HL-60/S4 treated with phorbol 12-myristate 13-acetate at 8.2 ng/mL for 4 days and 3 days (cell line): ENCODE results near the gene GAMT.
"Not testable (repeated sequence)": the region's sequence is repeated elsewhere in the genome, so short reads cannot be mapped to it uniquely, and the experiment has no call there.

Source experiments
- in situ Hi-C: fragments of 300-500 bp; cut with MboI; formaldehyde crosslinking; loops from 2 replicates; pipeline ENCODE4 v1.15.0; 2022; ENCODE audit warnings: low sequenced_read_pairs

GAMT gene

DNA sequence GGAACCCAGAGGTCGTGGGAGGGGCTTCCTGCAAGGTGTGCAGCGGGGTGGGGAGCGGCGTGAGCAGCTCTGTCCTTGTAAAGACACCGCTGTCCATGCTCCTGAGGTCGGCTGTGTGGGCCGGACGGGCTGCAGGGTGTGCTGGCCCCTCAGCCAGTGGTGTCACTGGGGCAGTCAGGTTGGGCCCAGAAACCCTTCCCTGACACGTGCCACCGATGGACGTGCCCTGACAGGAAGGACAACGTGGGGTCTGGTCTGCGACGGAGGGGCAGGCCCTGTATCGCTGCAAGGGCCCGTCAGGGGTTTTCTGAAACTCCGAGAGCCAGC, 32.7 kb upstream of the GAMT start:
- in situ Hi-C loops = no loop called here

DNA sequence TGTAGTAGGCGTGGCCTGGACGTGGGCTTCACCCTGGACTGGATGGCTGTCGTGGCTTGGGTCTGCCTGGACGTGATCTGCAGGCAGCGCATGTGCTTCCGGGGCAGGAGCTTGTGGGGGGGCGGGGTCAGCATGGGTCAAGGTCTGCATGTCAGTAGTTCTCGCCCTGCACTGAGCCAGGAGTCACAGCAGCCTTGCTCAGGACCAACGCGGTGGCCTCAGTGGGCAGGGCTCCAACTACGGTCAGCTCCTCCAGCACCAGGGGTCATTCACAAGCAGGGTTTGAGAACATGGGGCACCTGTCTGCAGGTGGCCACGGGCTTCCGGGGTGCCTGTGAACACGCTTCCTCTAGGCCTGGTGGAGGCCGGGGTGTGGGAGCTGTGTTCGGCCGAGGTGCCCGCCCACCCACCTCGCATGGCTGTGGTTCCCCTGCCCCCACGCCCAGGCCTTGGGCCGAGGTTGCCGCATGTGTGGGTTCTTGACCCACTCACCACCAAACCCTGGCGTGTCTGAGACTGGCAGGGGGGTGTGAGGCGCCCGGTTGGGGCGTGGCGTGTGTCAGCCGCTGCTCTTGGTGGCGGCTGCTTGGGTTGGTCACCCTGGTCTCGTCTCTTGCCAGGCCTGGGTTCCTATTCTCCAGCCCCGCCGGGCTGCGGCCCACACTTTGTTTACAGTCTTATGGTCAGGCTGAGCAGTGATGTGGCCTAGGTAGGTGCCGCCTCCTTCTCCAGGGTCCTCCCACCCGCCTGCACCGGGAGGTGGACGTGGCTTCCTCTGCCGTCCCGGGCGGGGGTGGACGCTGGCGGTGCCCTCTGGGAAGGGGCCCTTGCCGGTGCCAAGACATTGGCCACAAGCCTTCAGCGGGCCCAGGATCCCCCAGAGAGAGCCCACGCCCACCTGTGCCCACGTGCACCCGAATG, 32.0 kb upstream of the GAMT start:
- in situ Hi-C loops = no loop called here

DNA sequence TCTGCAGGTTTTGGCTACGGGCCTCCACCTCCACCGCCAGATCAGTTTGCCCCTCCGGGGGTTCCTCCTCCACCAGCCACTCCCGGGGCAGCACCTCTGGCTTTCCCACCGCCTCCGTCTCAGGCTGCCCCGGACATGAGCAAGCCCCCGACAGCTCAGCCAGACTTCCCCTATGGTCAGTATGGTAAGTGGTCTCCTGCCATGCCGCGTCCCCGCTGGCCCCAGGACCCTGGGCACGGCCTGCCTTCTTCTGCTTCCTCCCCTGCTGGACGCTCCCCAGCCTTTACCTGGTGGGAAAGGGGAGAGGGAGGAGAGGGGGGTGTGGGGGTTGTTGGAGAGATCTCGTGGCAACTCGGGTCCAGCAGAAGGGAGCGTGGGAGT, 31.2 kb upstream of the GAMT start:
- in situ Hi-C loops = no loop called here

DNA sequence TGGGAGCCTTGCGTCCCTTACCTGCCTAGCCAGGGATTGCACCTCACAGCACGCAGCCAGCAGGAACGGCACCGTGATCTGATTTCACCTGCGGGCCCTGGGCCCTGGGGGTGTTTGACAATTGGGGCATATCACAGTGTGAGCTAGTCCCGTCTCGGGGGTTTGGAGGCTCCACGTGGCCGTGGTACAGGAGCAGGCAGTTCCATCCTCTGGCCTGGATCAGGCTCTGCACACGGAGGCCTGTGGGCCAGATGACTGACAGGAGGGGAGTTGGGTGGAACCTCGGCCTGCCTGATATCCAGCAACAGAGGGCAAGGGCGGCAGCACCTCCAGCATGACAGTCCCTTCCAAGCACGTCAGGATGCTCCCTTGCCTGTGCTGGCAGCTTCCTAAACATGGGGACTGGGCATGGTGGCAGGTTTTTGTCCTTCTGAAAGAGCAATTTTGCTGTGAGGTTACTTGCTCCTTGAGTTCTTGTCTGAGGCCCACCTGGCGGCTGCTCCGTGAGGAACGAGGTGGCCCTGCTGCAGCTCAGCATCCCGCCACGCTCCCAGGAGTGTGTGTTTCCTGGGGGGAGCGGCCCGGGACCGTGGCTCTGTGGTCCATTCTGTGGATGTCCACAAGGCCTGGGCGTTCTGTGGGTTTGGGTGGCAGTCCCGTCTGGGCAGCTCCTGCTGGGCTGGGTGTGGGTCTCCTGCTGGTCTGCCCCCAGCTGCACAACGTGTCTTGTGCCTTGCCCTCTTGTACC, 30.6 kb upstream of the GAMT start:
- in situ Hi-C loops = no loop called here

DNA sequence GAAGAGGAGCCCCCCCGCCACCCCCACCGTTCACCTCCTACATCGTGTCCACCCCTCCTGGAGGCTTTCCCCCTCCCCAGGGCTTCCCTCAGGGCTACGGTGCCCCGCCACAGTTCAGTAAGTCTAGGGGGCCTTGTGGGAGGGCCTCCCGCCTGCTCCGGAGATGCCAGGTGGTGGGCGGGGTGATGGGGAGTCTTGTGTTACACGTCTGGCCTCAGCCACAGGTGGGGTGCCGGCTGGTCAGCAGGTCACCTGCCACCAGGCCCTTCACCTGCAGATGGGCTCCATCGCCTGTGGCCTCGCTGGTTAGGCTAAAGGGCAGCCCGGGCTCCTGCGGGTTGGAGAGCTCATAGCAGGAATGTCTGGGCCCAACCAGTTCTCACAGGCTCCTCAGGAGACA, 28.9 kb upstream of the GAMT start:
- in situ Hi-C loops = no loop called here

DNA sequence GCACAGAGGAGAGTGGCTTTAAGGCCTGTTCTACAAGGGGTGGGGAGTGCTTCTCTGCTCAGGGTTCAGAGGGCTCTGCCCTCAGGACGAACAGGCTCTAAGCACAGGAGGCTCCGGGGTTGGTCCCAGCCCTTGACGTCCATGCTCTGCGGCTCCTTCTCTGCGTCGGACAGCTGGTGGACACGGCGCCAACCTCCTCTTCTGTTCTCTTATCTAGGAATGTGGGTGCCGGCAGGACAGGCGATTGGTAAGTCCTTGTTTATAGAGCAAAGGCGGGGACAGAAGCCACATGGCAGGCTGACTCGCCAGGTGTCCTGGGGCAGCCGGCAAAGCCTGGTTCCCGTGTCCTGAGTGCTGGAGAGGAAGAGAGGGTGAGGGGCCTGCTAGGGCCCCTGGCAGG, 28.4 kb upstream of the GAMT start:
- in situ Hi-C loops = no loop called here

DNA sequence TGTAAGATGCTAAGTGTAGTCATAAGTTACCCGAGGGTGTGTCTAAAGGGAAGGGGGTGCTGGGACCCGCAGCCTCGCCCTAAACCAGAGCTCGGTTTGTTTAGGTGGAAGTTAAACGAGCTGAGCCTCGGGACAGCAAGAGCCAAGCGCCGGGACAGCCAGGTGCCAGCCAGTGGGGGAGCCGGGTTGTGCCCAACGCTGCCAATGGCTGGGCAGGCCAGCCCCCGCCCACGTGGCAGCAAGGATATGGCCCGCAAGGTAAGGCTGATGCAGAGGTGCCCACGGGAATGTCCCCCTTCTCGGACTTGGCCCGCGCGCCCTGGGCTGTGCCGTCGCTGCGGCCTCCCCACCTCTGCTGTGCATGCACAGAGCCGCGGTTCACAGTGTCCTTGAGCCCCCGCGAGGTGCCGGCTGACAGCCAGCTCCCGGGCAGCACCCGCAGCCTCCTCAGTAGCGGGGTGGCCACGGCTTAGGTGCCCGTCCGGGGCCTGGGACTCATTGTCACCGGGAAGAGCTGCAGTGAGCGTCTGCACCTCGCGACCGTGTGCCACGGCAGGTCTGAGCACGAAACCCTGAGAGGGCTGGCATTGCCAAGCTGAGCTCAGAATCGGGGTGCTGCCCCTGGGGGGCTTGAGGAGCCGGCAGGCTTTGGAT, 27.5 kb upstream of the GAMT start:
- in situ Hi-C loops = no loop called here

DNA sequence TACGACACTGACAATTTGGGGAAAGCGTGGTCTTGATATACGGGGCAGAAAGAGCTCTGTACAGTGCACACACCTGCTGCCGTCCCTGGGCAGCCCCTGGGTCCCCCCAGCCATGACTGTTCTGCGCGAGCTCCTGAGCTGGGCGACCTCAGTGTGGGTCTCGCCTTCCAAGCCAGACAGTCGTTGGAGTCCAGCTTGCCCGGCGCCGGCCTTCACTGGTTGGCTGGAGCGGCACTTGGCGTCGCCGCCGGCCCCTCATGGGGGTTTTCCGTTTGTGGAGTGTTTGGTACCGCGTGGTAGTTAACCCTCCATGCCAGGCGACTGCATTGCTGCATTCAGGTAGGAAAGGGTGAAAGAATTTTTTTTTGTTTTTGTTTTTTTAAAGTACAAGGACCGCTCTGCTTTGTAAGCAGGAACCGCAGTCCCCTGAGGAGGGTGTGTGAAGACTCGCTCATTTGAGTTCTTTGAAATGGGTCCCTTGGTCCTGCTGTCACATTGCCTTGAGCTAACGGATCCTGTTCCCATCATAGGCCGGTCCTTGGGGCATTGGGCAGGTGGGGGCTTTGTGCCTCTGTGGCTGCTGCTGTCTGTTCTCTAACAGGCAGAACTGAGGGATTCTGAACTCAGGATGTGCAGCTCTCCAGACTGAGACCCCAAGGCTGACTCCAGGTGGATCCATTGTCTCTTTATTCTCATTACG, 26.0 kb upstream of the GAMT start:
- in situ Hi-C loops = no loop called here

DNA sequence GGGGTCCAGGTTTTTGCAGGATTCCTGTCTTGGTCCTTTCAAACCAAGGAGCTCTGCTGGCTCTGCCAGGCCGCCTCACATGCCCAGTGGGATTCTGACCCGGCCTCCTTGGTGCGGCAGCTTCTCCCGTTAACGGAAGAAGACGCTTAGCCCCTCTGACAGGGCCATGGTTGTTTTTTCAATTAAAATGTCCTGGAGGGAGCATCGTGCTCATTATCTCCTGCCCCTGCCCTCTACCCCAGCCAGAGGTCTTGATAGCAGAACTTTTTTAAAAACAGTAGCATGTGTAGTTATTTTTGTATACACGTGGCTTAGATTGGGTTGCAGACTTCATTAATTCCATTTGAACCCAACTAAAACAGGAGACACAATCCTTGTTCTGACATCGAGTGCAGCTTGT, 25.4 kb upstream of the GAMT start:
- in situ Hi-C loops = no loop called here

DNA sequence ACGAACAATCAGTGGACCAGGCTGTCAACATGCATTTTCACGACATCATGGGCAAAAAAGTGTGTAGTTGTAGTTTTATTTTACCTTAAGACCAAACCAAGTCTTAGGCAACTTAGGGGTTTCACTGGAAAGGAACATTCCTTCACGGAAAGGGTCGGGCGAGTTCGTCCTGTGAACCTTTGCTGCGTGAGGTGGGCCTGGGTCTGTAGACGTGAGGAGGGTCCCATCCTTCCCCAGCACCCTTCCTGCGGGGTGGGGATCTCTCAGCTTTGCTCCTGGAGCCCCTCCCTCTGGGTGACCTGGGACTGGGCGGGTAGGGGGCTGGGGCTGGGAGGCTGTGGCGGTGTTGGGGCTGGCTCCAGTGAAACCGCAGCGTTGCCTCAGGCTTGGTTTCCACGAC, 24.6 kb upstream of the GAMT start:
- in situ Hi-C loops = no loop called here

DNA sequence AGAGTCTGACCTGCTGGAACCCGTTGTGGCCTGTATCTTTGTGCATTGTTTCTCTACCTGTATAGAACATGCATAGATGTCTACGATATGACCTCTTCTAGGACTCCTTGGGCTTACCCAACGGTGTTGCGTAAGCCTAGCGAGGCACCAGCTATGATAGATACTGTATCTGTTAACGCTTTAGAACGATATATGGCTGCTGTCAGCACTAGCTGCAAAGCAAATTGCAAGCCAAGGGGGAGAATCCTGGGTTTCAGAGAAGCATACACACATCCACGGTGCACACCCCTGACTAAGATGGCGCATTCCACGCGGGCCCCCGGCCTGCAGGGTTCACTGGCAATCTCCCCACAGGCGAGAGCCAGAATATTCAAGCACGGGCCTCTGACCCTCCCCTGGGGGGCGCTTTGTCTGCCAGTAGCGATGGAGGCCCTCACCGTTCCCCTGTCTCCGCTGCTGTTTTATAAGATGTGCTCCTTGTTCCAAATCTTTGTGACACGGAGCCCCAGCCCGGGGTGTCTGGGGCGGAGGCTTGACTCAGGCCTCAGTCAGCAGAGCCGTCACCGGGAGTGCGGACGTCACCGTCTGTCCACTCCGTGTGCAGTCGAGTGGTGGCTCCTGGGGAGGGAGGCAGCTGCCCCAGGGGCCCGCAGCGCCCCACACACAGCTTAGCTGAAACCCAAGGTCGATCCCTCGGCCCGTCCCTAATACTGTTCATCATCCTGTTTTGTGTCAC, 23.9 kb upstream of the GAMT start:
- in situ Hi-C loops = no loop called here

DNA sequence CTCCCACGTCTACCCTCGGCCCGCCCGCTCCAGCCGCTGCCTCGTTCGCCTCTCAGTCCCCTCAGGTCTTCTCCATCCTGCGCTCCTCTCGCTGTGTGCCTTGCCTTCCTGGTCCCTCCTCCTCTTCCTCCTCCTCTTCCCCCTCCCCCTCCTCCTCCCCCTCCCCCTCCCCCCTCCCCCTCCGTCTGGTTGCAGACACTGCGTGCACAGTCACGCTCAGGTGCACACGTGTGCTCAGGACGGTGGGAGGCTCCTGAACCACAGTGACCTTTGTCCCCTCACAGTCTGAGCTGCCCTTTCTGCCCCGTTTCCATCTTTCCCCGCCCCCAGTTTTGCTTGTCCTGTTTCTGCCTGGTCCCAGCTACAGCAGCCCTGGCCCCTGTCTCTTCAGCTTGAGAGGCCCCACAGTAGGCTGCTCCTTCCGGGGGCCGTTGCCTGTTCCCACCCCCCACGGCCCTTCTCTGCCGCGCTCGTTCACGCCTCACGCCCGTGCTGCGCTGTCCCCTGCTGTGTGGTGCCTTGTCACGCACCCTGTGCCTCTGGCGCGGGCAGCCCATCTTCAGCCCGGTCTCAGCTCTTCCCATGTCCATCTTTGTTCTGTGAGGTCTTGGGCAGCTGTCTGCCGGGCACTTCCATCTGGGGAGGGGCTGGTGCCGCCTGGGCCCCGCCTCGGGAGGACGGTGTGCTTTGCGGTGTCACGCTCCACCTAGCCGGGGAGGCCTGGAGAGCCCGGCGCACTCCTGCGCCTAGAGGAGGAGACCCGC, 23.0 kb upstream of the GAMT start:
- in situ Hi-C loops = no loop called here

DNA sequence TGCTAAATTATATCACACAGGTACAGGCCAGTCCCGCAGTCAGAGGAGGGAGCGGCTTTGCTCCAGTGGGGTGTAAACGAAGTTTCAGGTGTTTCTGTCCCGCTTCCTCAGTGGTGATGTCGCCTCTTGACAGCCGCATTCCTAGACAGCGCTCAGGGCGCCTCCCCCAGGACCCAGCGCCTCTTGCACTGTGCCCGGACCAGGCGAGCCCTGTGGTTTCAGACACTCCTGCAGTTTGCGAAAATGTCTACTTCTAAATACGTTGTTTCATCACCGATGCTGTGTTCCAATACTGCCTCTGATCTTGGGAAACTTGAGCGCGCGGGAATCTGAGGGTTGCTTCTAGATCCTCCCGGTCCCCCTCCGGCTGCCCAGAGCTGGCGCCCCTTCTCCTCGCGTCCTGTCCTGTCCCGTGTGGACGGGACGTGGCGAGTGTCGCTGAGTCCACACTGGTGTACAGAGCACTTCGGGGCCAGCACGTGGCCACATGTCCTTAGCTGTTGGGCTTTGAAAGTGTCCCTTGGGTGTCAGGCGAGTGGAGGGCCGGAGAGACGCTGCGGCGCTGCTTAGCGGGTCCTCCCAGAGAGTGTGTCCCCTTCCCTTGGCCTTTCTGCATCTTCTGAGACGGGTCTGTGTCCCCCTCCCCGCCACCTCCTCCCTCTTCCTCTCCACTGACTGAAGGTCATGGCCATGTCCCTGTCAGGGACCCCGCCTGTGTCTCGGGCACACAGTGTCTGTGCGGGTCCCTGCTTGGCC, 22.3 kb upstream of the GAMT start:
- in situ Hi-C loops = no loop called here

DNA sequence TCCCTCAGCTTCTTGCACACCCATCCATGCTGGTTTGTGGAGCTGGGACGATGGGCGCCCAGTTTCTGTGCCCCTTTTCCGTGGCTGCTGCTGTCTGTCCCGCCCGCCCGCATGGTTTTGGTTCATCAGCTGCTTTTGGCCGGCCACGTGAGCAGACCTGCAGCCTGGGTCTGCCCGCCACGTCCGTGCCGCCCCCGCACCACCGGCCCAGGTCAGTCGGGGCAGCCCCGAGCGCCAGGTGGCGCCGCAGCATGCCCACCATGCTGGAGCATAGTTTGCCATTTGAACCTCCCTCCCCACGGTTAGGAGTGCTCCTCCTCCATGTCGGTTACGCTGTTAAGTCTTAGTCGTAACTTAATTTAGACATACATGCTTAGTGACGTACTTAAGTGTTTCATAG, 21.6 kb upstream of the GAMT start:
- in situ Hi-C loops = no loop called here

DNA sequence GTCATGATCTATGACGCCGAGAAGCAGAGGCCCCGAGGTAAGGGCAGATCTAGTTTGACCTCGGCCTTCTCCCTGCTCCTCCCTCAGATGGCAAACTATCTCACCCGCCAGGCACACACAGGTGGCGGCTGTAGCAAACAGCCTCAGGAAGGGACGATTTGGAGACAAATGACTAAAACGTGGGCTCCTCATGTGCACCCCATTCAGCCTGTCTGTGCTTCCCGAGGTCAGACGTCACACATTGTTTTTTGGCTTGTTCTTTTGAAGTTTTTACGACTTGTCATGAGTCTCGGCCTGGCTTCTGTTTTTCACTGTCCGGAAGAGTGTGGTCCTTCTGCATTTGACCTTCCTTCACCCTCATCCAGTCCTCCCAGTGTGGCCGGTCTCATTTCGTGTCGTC, 21.0 kb upstream of the GAMT start:
- in situ Hi-C loops = no loop called here

DNA sequence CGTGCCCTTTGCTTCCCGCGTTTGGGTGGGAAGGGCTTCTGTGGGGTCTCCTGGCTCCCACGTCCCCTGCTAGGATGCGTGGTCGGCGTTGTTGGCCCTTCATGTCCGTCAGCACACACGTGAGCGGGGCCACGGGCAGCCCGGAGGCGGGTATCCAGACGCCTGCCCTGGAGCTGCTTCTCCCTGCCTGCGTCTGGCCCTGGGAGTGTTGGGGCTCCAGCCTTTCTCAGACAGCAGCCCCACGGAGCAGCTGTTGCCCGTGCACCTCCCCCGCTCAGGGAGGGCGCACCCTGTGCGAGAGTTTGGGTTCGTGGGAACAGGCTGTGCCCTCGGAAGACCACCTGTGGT, 20.6 kb upstream of the GAMT start:
- in situ Hi-C loops = no loop called here

DNA sequence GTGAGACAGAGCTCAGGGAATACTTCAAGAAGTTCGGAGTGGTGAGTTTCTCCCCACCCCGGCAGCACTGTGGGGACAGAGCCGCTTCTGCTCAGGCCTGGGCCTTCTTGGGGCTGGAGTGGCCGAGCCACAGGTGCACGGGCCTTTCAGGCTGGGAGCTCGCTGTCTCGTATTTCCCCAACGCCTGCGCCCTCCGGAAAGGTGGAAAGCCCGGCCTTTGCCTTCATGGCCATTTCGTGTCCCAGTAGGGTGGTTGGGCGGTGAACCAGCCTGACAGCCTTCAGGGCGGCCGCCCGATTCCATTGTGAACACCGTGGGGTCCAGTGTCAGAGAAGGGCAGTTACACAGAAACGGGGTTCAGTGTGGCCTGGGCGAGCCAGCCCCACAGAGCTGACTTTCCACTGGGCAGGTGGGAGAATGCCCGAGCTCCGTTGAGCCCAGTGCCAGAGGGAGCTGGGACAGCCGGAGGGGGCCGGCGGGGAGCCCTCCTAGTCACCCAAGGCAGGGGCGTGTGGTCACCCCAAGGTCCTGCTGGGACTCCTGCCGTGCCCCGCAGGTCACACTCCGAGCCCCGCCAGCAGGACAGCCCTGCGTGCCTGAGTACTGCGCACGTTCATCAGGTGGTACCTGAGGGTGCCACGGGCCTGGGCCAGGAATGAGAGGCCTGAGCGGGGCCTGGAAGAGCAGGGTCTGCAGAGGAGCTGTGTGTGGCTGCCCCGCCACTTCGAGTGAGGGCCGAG, 20.0 kb upstream of the GAMT start:
- in situ Hi-C loops = no loop called here

DNA sequence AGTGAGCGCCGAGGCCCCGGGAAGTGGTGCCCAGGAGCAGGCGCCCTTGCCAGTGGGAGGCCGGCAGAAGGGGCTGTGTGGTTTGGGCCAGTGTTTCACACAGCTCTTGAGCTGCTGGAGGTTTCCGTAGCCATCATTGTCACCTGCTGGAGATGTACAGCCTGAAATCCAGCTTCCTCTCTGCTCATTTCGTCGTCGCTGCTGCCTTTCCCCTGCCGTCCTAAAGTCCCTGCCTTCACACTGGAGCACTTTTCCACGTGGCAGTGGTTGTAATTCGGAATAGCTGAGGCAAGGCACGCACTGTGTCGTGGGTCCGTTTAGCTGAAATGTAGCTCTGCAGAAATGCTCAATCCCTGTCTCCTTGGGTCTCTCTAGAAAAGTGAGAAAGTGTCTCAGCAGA, 19.2 kb upstream of the GAMT start:
- in situ Hi-C loops = no loop called here

DNA sequence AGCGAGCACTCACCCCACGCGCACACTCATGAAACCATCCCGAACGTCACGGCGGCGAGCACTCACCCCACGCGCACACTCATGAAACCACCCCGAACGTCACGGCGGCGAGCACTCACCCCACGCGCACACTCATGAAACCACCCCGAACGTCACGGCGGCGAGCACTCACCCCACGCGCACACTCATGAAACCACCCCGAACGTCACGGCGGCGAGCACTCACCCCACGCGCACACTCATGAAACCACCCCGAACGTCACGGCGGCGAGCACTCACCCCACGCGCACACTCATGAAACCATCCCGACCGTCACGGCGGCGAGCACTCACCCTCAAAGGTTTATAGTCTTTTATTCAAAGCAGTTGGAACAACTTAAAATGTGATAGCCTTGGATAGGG, 18.7 kb upstream of the GAMT start:
- in situ Hi-C loops = not testable (repeated sequence)
